Endothelial cell of umbilical vein (primary cell): ENCODE data around the gene EHF. TPM values are rescaled to one million over a fixed set of nuclear protein-coding genes. Genes with fewer than 3 reads are reported as not detected.

Experiments
- BruUV-seq: library from RNA; stranded (reverse); fragments of 400-500 nt; replicated peaks from 2 replicates; lab custom pipeline; 2021; lab: Mats Ljungman, UMichigan
- CTCF ChIA-PET: fragments of 300-600, 350-600 bp; sonication (Branson Sonifier 250); formaldehyde crosslinking; loops from one replicate; lab custom pipeline; 2021; ENCODE audit warnings: antibody characterized with exemption, inconsistent platforms; lab: Charles Lee
- POLR2A ChIA-PET: fragments of 300-600, 350-600 bp; sonication (Branson Sonifier 250); formaldehyde crosslinking; loops from one replicate; lab custom pipeline; 2021; ENCODE audit warnings: antibody characterized with exemption, inconsistent platforms; lab: Charles Lee
- DNase-seq: peaks from one replicate; pipeline ENCODE4 v3.0.0-alpha.2; 2011; ENCODE audit warnings: low read depth, low spot score
- FAIRE-seq: peaks from 2 replicates; lab custom pipeline; 2011; peaks lifted over from hg19 to GRCh38; lab: Jason Lieb, UNC
- H2AFZ ChIP-seq: 2 replicates; pipeline ENCODE4 v1.6.0; 2012; ENCODE audit warnings: low read depth, low read length, control low read depth, inconsistent platforms
- H3K27ac ChIP-seq: 2 replicates; pipeline ENCODE4 v1.5.1; 2011; ENCODE audit warnings: low read depth, mild to moderate bottlenecking, control low read depth, low read length, moderate library complexity; ENCODE audit not compliant: insufficient read depth
- H3K27me3 ChIP-seq, 2 experiments: 2 replicates each; pipeline versions ENCODE4 v1.6.0 to v1.6.1; 2011; ENCODE audit warnings: low read length in 2 of 2, mixed read lengths in 1 of 2; ENCODE audit not compliant: control insufficient read depth in 2 of 2, insufficient read depth in 2 of 2
- H3K36me3 ChIP-seq, 2 experiments: 2 replicates in 1 of 2; 3 replicates in 1 of 2; pipeline ENCODE4 v1.5.1; 2011; ENCODE audit warnings: low read length in 2 of 2, mild to moderate bottlenecking in 1 of 2, moderate library complexity in 1 of 2; ENCODE audit not compliant: control insufficient read depth in 2 of 2, insufficient read depth in 2 of 2; ENCODE audit errors: extremely low read depth in 1 of 2
- H3K4me1 ChIP-seq: 3 replicates; pipeline ENCODE4 v1.5.1; 2011; ENCODE audit warnings: mild to moderate bottlenecking, low read length; ENCODE audit not compliant: control insufficient read depth, insufficient read depth; ENCODE audit errors: extremely low read depth
- H3K4me2 ChIP-seq: 2 replicates; pipeline ENCODE4 v1.6.1; 2011; ENCODE audit warnings: low read length, control low read depth, mixed read lengths; ENCODE audit not compliant: insufficient read depth
- H3K4me3 ChIP-seq, 3 experiments: fragments of 200-600 bp in 1 of 3; sonication (generic), shearing (Covaris generic) in 1 of 3; replicated peaks in 1 of 3; 2 replicates each; pipeline ENCODE4 v1.5.1; 2011 to 2016; ENCODE audit warnings: control low read depth in 3 of 3, low read length in 3 of 3, mild to moderate bottlenecking in 2 of 3, inconsistent platforms in 1 of 3, low read depth in 1 of 3, moderate library complexity in 1 of 3; ENCODE audit not compliant: insufficient read depth in 1 of 3
- H3K79me2 ChIP-seq: 2 replicates; pipeline ENCODE4 v1.6.0; 2012; ENCODE audit warnings: low read length, inconsistent platforms; ENCODE audit not compliant: control insufficient read depth, insufficient read depth
- H3K9ac ChIP-seq: replicated peaks from 2 replicates; pipeline ENCODE3; 2011; ENCODE audit warnings: low read length, control low read depth; ENCODE audit not compliant: insufficient read depth; ENCODE audit errors: extremely low read depth
- H3K9me1 ChIP-seq: replicated peaks from 3 replicates; pipeline ENCODE4 v1.6.0; 2011; ENCODE audit warnings: mild to moderate bottlenecking, low read length; ENCODE audit not compliant: control insufficient read depth, insufficient read depth; ENCODE audit errors: extremely low read depth
- H3K9me3 ChIP-seq: replicated peaks from 2 replicates; pipeline ENCODE4 v1.5.1; 2012; ENCODE audit warnings: low read length, inconsistent platforms; ENCODE audit not compliant: control insufficient read depth, insufficient read depth
- H4K20me1 ChIP-seq: replicated peaks from 2 replicates; pipeline ENCODE3; 2011; ENCODE audit warnings: mild to moderate bottlenecking, low read length; ENCODE audit not compliant: control insufficient read depth, insufficient read depth; ENCODE audit errors: extremely low read depth
- EZH2 ChIP-seq: IDR thresholded peaks from 2 replicates; pipeline ENCODE4 v1.6.1; 2012; ENCODE audit warnings: borderline replicate concordance, low read depth, mild to moderate bottlenecking, moderate library complexity, low read length, inconsistent platforms; ENCODE audit not compliant: severe bottlenecking
- FOS ChIP-seq: IDR thresholded peaks from 2 replicates; pipeline ENCODE4 v1.6.1; 2011; ENCODE audit warnings: mild to moderate bottlenecking, low read length, moderate library complexity, borderline replicate concordance; ENCODE audit not compliant: insufficient read depth
- GATA2 ChIP-seq: IDR thresholded peaks from 2 replicates; pipeline ENCODE4 v1.7.0; 2011; ENCODE audit warnings: low read depth, mild to moderate bottlenecking, moderate library complexity, mixed read lengths, low read length; ENCODE audit not compliant: insufficient read length, insufficient read depth
- JUN ChIP-seq: IDR thresholded peaks from 2 replicates; pipeline ENCODE4 v1.6.1; 2011; ENCODE audit warnings: borderline replicate concordance, low read depth; ENCODE audit not compliant: insufficient read length, insufficient read depth
- MAX ChIP-seq: IDR thresholded peaks from 2 replicates; pipeline ENCODE4 v1.6.1; 2011; ENCODE audit not compliant: insufficient read depth, insufficient read length
- MYC ChIP-seq: IDR thresholded peaks from one replicate; pipeline ENCODE4 v1.6.1; 2011; ENCODE audit warnings: mild to moderate bottlenecking, low read depth, low read length
- POLR2A ChIP-seq: IDR thresholded peaks from 2 replicates; pipeline ENCODE4 v1.6.1; 2012; ENCODE audit warnings: low read depth, mild to moderate bottlenecking, control low read depth, low read length
- POLR2AphosphoS5 ChIP-seq: IDR thresholded peaks from 2 replicates; pipeline ENCODE4 v1.6.1; 2012; ENCODE audit warnings: low read depth, mild to moderate bottlenecking, control low read depth, low read length, moderate library complexity; ENCODE audit not compliant: insufficient read depth
- dilution Hi-C: fragments of 300-500 bp; cut with MboI; formaldehyde crosslinking; loops from one replicate; pipeline ENCODE4 v1.15.0; 2019; ENCODE audit warnings: low sequenced_read_pairs; ENCODE audit not compliant: extremely low pct_ligation_motif_present
- intact Hi-C: fragments of 100-400 bp; cut with micrococcal nuclease; formaldehyde crosslinking; loops from one replicate; pipeline ENCODE4 v1.10.0; 2022
- polyA plus RNA-seq, 4 experiments: library from polyadenylated mRNA; depleted of rRNA in 3 of 4; stranded (reverse) in 3 of 4; unstranded in 1 of 4; fragments of >200 nt; gene quantifications; 2 replicates each; pipeline versions ENCODE4 v1.2.1 to v1.2.3, GENCODE V29; 2011 to 2012; ENCODE audit warnings: missing spikeins in 1 of 4
- total RNA-seq: library from RNA; stranded (reverse); gene quantifications from 2 replicates; pipeline ENCODE4 v1.2.3, GENCODE V29; 2021
- TF ChIP-seq, protein P1 (sequence below), 2 donors: IDR thresholded peaks; 1 replicate in 1 of 2; 2 replicates in 1 of 2; pipeline ENCODE4 v1.5.1; 2011; ENCODE audit warnings: low read length in 2 of 2, mild to moderate bottlenecking in 2 of 2, moderate library complexity in 2 of 2, control low read depth in 1 of 2, inconsistent platforms in 1 of 2, low read depth in 1 of 2; ENCODE audit not compliant: insufficient read depth in 1 of 2; ENCODE audit errors: extremely low read depth in 1 of 2

The EHF gene
- total and polyA plus RNA-seq, 2 donors (not counting 3 experiments of a cell fraction or from before 2014, with no cell fraction given): not detected

GRCh38 chr11:34637303-34637702 is 16.4 kb downstream of the EHF start:
- Histone ChIP-seq H3K9me1 (no peaks in the 10 kb centered on the region), H3K79me2 (no peaks in the 10 kb centered on the region), H3K36me3 (no peaks in the 10 kb centered on the region), H3K4me3 (no peak overlapping the region), H3K4me2 (no peak overlapping the region), H3K4me1 (no peaks in the 10 kb centered on the region), H3K9me3 (no peaks in the 10 kb centered on the region), H3K27ac (no peak overlapping the region), H3K9ac (no peak overlapping the region), H4K20me1 (no peaks in the 10 kb centered on the region), H2AFZ (no peak overlapping the region), H3K27me3 (peaks cover 0 to 5% of the 10 kb centered on the region in 2 experiments)
- BruUV-seq: no TSS peak
- POLR2A ChIA-PET: no interaction called here
- CTCF ChIA-PET: no interaction called here
- no peak for DNase-seq
- TF ChIP-seq FOS: no peak
- no peak for TF ChIP-seq MAX
- TF ChIP-seq MYC: no peak
- TF ChIP-seq, protein P1, sequence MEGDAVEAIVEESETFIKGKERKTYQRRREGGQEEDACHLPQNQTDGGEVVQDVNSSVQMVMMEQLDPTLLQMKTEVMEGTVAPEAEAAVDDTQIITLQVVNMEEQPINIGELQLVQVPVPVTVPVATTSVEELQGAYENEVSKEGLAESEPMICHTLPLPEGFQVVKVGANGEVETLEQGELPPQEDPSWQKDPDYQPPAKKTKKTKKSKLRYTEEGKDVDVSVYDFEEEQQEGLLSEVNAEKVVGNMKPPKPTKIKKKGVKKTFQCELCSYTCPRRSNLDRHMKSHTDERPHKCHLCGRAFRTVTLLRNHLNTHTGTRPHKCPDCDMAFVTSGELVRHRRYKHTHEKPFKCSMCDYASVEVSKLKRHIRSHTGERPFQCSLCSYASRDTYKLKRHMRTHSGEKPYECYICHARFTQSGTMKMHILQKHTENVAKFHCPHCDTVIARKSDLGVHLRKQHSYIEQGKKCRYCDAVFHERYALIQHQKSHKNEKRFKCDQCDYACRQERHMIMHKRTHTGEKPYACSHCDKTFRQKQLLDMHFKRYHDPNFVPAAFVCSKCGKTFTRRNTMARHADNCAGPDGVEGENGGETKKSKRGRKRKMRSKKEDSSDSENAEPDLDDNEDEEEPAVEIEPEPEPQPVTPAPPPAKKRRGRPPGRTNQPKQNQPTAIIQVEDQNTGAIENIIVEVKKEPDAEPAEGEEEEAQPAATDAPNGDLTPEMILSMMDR (IDR thresholded peaks at IDR 0.05; ENCODE audit: extremely low read depth in 1 of 2, insufficient read depth in 1 of 2, low read depth in 1 of 2, low read length in 2 of 2): no peak
- no peak for TF ChIP-seq POLR2AphosphoS5
- no peak for TF ChIP-seq GATA2
- no peak for TF ChIP-seq POLR2A
- no peak for TF ChIP-seq EZH2
- no peak for TF ChIP-seq JUN
- no peak for FAIRE-seq
- intact Hi-C loops (no loop called here), dilution Hi-C loops (no loop called here)
